Fibroblast of villous mesenchyme (primary cell): Measurements from ENCODE around the gene DISC1. TPM values are rescaled to one million over a fixed set of nuclear protein-coding genes. Genes with fewer than 3 reads are reported as not detected.
"Not testable (repeated sequence)": the region's sequence is repeated elsewhere in the genome, so short reads cannot be mapped to it uniquely, and the experiment has no call there.

Experiments used
- DNase-seq: peaks from one replicate; pipeline ENCODE4 v3.0.0-alpha.2; 2010; ENCODE audit warnings: low read depth
- H3K4me3 ChIP-seq: 2 replicates; pipeline ENCODE4 v1.5.1; 2011; ENCODE audit warnings: low read depth, mild to moderate bottlenecking, low read length
- total RNA-seq: library from RNA; depleted of rRNA; stranded (reverse); fragments of >200 nt; gene quantifications from 2 replicates; pipeline ENCODE4 v1.2.3, GENCODE V29; 2012
- TF ChIP-seq, protein P1 (sequence below): IDR thresholded peaks from 2 replicates; pipeline ENCODE4 v1.5.1; 2012; ENCODE audit warnings: low read depth, mild to moderate bottlenecking, low read length; ENCODE audit not compliant: insufficient read depth

The DISC1 gene
- total RNA-seq, 1 donor = 9.9 TPM

DNA sequence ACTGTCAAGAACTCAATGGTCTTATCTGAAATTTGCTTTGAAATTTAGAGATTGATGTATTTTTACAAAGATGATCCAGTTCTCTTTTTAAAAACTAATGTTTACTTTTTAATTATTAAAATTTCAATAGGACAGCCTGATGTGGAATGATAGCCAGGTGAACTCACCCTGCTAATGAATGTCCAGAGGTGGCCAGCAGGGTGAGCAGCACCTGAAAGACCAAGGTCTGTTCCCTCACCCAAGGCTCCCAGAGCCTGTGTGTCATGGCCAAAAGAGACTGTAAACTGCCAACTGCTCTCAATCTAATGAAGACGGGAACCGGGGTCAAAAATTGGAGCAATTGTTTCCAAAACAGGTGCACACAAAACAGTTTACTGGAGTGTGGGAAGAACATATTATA is 340.4 kb downstream of the DISC1 start:
- DNase-seq = no peak
- H3K4me3 ChIP-seq = no peak overlapping the region
- TF ChIP-seq, protein P1, sequence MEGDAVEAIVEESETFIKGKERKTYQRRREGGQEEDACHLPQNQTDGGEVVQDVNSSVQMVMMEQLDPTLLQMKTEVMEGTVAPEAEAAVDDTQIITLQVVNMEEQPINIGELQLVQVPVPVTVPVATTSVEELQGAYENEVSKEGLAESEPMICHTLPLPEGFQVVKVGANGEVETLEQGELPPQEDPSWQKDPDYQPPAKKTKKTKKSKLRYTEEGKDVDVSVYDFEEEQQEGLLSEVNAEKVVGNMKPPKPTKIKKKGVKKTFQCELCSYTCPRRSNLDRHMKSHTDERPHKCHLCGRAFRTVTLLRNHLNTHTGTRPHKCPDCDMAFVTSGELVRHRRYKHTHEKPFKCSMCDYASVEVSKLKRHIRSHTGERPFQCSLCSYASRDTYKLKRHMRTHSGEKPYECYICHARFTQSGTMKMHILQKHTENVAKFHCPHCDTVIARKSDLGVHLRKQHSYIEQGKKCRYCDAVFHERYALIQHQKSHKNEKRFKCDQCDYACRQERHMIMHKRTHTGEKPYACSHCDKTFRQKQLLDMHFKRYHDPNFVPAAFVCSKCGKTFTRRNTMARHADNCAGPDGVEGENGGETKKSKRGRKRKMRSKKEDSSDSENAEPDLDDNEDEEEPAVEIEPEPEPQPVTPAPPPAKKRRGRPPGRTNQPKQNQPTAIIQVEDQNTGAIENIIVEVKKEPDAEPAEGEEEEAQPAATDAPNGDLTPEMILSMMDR = no peak

DNA sequence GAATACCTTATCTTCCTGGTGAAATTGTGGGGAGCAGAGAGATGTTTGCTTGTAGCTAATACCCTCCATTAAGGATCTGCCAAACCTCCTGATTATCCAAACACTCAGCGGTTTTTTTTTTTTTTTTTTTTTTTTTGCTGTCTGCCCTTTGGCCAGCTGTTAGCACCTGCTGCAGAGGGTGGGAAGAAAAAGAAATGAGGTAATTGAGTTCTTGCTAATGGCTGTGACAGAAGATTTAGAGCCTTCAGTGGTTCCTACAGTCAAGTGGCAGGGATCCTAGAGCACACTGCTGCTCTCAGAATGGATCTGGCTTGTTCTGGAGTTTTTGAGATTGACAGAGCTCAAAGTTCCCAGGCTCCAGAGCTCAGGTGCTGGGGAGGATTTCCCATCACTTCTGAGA is 342.5 kb downstream of the DISC1 start:
- TF ChIP-seq, protein P1 = no peak
- no peak overlapping the region for H3K4me3 ChIP-seq
- DNase-seq = no peak

DNA sequence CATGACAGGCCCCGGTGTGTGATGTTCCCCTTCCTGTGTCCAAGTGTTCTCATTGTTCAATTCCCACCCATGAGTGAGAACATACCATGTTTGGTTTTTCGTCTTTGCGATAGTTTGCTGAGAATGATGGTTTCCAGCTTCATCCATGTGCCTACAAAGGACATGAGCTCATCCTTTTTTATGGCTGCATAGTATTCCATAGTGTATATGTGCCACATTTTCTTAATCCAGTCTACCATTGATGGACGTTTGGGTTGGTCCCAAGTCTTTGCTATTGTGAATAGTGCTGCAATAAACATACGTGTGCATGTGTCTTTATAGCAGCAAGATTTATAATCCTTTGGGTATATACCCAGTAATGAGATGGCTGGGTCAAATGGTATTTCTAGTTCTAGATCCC is 343.2 kb downstream of the DISC1 start:
- DNase-seq, H3K4me3 ChIP-seq: not testable (repeated sequence)

DNA sequence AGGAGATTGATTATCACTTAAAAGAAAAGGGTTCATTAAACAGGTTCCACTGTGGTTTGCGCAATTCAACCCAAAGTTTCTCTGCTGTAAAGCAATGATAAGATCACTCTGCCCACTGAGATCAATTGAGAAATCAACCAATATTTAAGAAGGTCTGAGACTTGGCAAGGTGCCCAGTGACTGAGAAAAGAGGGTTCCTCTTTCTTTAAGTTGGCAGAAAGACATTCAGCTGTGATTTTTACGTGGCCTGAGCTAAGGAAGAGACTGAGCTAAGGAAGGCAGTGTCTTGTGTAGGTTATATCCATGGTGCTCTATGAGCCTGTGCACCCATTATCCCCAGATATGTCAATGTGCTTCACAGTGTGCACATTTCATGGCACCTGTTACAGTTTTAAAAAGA is 344.1 kb downstream of the DISC1 start:
- DNase-seq = no peak
- TF ChIP-seq, protein P1 = no peak
- H3K4me3 ChIP-seq = no peak overlapping the region

DNA sequence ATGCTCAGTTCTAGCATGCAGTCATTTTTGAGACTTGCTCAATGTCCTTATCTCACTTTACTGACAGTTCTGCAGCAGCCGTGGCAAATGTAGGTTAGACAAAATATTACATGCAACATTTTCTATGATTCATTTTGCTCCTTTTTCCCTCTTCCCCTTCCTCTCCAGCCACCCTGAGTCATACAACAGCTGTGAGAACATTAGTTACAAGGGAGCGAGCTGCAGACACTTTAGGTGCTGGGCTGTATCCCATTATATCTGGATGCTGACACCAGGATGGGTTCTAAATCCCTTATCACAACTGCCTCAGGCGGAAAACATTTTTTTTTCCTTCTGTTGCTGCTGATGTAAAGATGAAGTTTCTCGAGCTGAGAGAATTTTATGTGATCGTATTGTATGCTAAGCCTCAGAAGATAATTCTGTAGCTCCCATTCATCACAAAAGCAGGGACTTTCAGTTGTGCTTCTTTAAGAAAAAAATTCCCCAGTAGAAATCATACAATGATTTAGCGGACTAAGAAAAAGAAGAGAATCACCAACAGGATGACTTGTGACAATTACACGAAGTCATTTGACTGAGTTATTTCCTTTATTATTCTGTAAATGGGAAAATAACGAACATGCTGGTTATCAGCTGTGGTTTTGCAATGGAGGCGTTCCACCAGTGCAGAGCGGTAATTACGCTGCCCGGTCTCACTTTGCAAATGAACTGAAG is 345.0 kb downstream of the DISC1 start:
- TF ChIP-seq, protein P1 = no peak
- peak; percentile 77 for DNase-seq
- H3K4me3 ChIP-seq = no peak overlapping the region

DNA sequence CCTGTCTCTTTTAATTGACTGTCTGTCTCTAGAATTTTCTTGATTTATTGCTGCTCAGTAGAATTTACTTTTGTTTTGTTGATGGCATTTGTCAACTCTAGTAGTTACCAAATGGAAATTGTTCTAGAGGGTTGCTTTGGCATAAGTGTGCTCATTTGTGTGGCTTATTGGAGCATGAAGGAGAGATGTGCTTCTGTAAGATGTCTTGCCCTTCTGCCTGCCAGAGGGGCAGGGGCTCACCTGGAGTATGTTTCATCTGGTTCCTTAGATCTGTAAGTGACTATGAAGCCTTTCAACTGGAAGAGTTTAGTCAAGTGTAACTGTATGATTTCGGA is 345.5 kb downstream of the DISC1 start:
- DNase-seq = no peak
- H3K4me3 ChIP-seq = no peak overlapping the region

DNA sequence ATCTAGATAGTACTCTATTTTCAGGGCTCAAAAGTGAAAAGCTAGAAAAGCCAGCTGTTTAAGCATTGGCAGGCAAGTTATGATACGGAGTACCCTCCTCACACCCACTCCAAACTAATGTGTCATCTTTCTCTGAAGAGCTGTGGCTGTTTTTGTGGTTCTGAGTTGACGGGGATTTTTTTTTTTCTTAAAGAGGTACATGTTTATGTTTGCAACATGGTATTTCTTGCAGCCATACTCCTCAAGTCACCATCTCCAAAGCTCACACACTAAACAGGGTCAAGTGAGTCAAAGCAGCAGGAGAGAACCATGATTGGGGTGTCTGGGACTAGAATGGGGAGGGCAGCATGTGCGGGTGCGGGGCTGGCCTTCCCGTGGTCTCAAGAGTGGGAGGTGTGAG is 347.2 kb downstream of the DISC1 start:
- no peak for DNase-seq
- H3K4me3 ChIP-seq = no peak overlapping the region
- TF ChIP-seq, protein P1 = no peak

More for the DNA sequence above, 345.5 kb downstream of the DISC1 start:
- TF ChIP-seq, protein P1 = no peak
